NK-92 (cell line): ENCODE data around the gene PAF1.
A peak's percentile ranks its signal among the peaks of the same experiment; 100 is the strongest.

ENCODE experiments used
- DNase-seq: peaks from one replicate; lab custom pipeline; 2025; ENCODE audit not compliant: unreplicated experiment; lab: John Stamatoyannopoulos, UW

PAF1 gene

DNA sequence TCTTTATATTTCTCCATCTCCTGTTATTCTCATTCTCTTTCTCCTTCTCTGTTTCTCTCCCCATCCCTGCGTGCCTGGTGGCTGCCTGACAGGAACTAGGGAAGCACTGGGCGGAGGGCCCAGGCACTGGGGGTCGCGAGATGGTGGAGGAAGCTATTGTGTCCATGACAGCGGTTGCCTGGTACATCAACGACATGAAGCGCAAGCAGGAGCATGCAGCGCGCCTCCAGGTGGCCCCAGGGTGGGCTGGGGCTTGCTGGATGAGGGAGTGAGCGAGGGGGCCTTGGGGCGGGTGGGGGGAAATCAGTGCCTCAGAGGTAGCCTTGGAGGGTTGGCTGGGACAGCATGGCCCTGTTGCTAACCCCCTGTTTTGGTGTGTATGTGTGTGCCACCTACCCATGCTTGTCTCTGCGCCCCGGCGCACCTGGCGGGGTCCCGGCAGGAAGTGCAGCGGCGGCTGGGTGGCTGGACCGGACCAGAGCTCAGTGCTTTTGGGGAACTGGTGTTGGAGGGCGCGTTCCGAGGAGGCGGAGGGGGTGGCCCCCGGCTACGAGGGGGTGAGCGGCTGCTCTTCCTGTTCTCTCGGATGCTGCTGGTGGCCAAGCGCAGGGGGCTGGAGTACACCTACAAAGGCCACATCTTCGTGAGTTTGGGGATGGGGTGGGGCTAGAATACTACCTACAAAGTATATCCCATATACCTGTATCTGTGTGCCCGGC, 26.7 kb upstream of the PAF1 start:
- DNase-seq, result no peak

DNA sequence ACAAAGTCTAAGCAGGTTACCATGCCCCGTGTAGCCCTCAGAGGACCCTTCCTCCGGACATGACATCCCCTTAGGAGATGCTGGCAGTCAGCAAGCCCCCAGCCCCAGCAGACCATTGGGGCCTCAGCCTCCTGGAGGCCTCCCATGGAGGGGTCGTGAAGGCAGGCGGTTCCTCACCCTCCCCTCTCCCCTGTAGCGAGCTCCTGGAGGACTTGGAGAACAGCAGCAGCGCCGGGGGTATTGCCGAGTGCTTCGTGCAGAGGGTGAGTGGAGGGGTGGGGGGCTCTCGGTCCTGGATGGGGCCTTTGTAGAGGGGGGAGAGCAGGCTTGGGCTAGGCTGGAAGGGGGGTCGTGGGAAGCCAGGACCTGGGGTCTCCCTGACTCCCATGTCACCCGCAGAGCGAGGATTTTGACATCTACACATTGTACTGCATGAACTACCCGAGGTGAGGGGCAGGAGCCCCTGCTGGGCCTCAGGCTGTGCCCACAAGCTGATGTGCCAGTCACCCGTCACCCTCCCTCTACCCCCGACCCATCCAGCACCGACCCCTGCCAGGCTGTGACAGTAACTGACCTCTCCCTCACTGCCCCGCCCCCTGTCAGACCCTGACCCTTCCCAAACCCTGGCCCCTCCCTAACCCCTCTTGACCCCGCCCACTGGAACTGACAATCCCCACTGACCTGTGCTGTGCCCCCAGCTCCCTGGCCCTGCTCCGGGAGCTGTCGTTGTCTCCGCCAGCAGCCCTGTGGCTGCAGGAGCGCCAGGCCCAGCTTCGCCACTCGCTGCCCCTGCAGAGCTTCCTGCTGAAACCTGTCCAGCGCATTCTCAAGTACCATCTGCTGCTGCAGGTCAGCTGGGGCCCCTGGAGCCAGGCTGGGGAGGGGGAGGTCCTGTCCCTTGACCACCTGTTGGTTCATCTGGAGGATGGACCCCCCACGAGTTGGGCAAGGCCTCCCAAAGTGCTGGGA, 25.5 kb upstream of the PAF1 start:
- no peak for DNase-seq

DNA sequence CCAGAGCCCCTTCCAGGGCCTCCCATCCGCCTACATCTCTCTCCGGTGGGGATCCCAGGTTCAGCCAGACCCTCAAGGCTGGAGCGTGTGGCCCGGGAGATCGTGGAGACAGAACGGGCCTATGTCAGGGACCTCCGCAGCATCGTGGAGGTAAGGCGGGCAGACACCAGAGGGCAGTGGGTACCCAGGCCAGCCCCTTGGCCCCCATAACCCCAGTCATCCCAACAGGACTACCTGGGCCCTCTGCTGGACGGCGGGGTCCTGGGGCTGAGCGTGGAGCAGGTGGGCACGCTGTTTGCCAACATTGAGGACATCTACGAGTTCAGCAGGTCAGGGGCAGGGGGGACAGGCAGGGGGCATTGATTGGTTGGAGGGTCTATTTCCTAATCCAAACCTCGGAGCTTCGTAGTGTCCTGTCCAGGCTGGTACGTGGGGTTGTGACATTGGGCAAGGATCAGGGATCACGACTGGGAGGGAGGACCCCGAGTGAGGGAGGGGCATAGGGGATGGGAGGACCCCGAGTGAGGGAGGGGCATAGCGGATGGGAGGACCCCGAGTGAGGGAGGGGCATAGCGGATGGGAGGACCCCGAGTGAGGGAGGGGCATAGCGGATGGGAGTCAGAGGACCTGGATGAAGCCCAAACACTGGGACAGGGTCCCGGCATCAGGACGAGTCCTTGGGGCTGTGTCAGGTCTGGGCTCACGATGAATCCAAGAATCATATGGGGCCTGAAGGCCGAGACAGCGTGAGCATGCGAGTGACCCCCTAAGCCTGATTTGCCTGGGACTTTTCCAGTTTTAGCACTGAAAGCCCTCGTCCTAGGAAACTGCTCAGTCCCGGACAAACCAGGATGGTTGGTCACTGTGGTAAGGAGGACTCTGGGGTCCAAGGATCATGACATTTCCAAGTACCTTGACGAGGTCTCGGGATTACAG, 24.5 kb upstream of the PAF1 start:
- DNase-seq, result no peak

DNA sequence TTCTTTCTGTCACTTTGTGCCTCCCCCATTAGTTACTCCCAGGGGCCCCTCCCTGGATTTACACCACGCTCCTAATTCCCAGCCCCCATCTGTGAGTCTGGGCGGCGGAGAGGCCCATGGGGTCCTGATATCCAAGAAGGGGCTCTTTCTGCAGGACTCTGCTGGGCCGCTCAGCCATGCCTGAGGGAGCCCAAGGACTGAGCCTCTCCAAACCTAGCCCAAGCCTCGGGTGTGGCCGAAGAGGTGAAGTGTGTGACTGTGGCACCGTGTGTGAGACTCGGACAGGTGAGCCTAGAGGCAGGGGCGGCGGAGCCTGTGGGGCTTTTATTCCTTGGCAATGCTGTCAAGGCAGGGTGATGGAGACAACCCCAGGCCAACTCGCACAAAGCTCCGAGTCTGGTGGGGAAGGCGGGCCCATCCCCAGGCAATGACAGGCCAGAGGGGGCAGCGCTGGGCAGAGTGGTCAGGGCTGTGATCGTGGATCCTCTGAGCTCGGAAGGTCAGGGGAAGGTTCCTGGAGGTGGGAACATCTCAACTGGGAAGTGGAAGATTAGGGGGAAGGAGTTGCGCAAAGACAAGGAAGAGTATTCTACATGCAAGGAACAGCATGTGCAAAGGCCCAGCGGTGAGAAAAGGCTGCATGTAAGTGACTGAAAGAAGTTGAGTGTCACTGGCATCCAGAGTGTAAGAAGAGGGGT, 23.2 kb upstream of the PAF1 start:
- no peak for DNase-seq

DNA sequence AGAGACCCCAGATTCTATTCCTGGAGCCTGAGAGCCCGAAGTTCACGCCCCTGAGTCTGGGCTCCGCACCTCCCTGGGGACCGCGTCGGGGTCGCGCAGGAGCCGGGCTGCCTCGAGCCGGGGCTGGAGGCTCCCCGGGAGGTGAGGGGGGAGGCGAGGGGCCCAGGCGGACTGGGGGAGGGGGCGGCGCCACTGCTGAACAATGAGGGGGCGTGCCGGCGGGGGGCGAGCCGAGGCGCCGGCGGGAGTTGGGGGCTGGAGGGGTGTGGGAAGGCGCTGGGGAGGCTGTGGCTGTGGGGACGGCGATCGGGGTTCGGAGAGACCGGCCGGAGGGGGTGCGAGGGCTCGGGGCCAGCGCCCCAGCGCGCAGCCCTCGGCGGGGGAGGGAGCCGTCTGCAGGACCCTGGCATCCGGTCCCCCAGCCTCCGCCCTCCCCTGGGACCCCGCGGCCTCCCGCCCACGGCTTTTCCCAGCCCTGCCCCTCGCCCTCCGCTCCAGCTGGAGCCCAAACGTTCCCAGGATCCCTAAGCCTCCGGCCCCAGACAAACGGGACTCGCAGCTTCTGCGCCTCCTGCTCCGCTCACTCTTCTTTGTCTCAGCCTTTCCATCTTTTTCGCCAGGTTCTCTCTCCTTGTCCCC, 22.5 kb upstream of the PAF1 start:
- no peak for DNase-seq

DNA sequence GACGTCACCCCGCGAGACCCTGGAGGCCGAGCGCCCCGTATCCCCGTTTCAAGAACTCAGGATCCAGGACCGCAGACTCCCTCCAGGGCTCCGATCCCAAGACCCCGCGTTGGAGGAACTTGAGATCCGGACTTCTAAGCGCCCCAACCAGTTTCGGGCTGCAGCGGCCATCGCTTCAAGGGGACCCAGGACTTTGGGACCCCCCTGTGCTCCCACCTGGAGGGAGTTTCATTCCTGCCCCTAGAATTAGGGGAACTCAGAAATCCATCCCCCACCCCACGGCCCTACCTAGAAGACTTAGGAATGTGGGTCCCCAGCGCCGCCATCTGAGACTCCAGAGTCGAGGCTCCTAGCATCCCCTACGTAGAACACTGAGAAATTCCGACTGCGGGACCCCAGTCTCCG, 22.0 kb upstream of the PAF1 start:
- no peak for DNase-seq

DNA sequence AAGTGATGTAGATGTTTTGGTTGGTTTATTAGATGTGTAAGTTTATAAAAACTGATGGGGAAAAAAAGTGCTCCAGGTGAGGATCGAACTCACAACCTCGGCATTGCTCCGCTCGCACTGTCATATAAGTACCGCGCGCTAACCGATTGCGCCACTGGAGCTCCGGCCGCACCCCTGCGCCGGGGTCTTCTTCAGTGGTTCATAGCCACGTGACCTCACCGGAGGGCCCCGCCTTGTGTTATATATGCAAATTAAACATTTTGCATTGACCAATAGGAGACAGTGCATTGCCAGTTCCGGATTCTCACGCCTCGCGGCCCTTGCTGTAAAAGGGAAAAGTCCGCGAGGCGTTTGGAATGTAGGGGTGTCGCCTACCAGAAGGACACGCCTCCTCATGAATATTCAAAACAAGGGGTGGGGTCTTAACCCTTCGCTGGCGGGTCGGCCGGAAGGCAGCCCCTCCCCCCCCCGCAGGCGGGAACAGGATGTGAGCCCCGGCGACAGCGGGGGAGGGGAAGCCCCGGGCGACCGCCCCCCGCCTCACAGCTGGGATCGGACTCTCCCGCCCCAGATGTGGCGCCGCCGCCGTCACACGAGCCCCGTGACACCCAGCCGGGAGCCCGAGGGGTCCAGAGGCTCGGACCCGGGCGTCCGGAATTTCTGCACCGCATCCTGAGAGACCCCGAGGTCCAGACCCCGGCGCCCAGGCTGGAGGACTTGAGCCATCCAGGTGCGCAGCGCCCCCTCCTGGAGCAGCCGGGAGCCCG, 21.4 kb upstream of the PAF1 start, which contains the start of gene PLEKHG2:
Gene PLEKHG2 (plus strand): TSS at position 570 of the 767 bp plus-strand sequence. CDS start 1,418 bp downstream, outside the sequence.
- peak; percentile 88 for DNase-seq

DNA sequence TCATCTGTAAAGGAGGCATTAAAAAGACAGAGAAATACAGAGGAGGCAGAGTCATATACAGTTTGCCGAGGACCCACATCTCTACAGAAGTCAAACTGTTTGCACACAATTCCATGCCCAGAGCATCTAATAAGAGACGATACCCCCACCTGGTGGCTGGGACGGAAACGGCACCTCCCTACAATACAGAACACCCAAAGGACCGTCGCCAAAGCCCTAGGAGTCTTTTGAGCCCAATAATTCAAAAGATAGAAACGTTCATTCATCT, 20.9 kb upstream of the PAF1 start:
- peak; percentile 52 for DNase-seq

DNA sequence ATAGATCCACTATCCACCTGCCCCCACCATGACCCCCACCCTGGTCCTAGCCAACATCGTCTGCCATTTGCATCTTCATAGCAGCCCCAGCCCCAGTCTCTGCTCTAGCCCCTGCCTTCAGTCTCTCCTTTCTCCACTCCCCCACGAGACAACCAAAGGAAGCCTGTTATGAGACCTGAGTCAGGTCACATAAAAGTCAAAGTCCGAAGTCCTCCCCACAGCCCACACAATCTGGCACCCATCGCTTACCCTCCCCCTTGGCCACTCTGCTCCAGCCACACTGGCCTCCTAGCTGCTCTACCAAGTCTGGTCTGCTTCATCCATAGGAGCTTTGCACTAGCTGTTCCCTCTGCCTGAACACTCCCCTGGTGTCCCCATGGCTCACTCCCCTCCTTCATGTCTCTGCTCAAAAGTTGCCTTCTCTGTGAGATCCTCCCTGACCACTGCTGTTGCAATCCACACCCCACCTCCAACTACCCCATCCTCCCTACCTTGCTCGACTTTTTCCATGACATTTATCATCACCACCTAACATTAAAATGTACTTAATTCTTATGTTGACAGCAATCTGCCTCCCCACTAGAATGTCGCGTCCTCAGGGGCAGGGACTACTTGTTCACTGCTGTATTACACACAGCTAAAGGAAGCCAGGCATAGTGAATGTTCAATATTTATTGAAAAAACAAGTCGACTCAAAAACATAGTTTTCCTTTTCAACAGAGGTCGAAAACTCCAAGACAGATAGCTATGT, 20.4 kb upstream of the PAF1 start:
- DNase-seq, result no peak

DNA sequence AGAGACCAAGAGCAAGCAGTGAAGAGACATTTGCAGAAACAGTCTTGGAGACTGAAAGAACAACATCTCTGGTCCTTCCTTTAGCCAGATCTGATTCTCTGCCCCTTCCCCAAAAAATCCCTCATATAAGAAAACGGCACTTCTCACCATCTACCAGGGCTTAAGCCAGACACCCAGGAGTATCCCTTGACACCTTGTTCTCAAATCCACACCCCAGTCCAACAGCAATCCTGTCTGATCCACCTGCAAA, 19.9 kb upstream of the PAF1 start:
- no peak for DNase-seq

DNA sequence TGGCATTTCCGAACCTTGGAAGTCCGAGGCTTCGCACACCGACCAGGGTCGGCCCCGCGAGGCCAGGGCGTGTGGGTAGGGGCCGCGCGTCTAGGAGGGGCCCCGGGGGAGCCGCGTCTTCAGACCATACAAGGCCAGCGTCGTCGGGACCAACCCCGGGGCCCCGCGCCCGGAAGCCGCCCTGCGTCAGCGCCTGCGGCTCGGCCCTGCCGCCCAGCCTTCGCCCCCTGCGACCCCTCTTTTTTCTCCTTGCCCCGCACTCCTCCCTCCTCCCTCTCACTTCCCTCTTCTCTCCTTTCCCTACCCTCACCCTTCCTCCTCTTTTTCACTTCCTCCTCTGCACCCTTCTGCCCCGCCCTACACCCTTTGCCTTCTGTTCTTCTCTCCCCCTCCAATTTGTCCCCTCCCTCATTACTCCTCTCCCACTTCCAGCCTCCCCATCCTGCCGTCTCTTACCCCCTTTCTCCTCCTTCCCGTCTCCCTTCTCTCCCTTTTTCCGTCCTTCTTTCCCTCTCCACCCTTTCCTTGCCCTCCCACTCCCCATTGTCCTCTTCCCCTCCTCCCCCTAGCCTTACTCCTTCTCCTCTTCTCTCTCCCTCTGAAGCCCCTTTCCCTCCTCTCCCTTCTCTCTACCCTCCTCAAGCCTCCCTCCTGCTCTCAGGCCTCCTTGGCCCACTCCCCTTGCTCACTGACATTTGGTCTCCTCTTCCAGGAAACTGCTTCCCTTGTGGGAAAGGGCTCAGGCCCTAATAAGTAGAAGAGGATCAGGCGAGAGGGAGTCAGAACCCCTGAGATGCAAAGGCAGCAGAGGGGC, 19.3 kb upstream of the PAF1 start:
- DNase-seq, result no peak

DNA sequence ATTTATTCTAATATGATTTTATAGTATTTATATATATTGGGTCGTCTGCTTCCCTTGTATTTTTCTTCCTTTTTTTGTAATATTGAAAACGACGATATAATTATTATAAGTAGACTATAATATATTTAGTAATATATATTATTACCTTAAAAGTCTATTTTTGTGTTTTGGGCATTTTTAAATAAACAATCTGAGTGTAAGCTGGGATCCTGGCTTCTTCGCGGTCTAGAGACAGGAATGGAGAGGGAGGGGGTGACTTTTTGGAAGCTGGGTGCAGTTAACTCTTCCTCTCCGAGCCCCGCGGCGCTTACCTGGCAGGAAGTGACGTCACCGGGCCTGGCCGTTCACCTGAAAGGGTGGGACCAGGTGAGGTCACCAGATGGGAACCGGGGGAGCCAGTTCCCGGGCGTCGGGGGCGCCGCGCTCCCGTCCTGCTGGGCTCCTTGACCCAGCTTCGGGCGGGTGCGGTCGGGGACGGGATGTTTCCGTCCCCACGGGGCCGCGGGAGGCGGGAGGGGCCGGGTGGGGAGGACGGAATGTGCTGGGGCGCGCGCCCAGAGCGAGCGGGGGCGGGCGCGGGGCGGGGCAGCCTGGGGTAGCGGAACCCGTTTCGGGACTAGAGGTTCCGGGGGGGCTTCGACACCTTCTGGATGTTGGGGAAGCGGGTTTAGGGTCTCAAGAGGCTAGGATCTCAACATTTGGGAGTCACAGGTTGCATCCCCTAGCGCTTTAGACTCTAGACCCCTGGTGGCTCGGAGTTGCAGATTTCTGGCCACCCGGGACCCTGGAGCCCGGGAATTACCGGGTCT, 18.5 kb upstream of the PAF1 start:
- peak; percentile 27 for DNase-seq

DNA sequence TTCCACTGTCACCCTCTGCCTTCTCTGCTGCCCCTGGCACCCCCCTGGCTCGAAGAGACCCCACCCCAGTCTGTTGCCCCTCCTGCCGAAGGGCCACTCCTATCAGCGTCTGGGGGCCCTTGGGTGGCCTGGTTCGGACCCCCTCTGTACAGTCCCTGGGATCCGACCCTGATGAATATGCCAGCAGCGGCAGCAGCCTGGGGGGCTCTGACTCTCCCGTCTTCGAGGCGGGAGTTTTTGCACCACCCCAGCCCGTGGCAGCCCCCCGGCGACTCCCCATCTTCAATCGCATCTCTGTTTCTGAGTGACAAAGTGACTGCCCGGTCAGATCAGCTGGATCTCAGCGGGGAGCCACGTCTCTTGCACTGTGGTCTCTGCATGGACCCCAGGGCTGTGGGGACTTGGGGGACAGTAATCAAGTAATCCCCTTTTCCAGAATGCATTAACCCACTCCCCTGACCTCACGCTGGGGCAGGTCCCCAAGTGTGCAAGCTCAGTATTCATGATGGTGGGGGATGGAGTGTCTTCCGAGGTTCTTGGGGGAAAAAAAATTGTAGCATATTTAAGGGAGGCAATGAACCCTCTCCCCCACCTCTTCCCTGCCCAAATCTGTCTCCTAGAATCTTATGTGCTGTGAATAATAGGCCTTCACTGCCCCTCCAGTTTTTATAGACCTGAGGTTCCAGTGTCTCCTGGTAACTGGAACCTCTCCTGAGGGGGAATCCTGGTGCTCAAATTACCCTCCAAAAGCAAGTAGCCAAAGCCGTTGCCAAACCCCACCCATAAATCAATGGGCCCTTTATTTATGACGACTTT, 17.7 kb upstream of the PAF1 start:
- DNase-seq, result no peak

DNA sequence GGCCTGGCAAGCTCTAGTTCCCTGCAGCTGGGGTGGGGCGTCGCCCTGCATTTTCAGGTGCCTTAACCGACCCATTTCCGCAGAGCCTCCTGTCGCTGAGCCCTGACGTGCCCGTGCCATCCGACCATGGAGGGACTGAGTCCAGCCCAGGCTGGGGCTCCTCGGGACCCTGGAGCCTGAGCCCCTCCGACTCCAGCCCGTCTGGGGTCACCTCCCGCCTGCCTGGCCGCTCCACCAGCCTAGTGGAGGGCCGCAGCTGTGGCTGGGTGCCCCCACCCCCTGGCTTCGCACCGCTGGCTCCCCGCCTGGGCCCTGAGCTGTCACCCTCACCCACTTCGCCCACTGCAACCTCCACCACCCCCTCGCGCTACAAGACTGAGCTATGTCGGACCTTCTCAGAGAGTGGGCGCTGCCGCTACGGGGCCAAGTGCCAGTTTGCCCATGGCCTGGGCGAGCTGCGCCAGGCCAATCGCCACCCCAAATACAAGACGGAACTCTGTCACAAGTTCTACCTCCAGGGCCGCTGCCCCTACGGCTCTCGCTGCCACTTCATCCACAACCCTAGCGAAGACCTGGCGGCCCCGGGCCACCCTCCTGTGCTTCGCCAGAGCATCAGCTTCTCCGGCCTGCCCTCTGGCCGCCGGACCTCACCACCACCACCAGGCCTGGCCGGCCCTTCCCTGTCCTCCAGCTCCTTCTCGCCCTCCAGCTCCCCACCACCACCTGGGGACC, 16.9 kb upstream of the PAF1 start:
- no peak for DNase-seq

DNA sequence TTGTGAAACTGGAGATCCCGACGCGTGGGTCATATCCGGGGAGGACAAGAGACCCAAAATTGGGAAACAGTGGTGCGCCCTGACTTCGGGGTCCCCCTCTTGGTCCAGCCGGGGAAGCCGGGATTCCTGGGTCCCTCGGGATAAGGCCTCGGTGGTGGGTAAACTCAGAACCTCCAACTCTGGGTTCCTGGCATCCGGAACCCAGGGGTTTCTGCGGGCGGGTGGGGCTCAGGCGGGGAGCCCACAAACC, 16.4 kb upstream of the PAF1 start:
- DNase-seq, result no peak
